Endodermal cell (in vitro differentiated cells): Measurements from ENCODE around the gene ICA1. TPM values are rescaled to one million over a fixed set of nuclear protein-coding genes. Genes with fewer than 3 reads are reported as not detected.

Experiments used
- DNase-seq: peaks from one replicate; pipeline ENCODE4 v3.0.0-alpha.2; 2017
- H3K27ac ChIP-seq: 2 replicates; pipeline ENCODE4 v1.5.1; 2013; ENCODE audit warnings: mild to moderate bottlenecking, low read depth, low read length, moderate library complexity
- H3K27me3 ChIP-seq: 2 replicates; pipeline ENCODE4 v1.6.1; 2013; ENCODE audit warnings: mild to moderate bottlenecking, low read length, moderate library complexity; ENCODE audit not compliant: insufficient read depth, control insufficient read depth, poor library complexity, severe bottlenecking
- H3K36me3 ChIP-seq: 2 replicates; pipeline ENCODE4 v1.7.0; 2013; ENCODE audit warnings: mild to moderate bottlenecking, low read length, moderate library complexity; ENCODE audit not compliant: control insufficient read depth, insufficient read depth
- H3K4me1 ChIP-seq: one replicate; pipeline ENCODE4 v1.7.0; 2013; ENCODE audit warnings: low read length; ENCODE audit not compliant: control insufficient read depth, insufficient read depth
- H3K4me3 ChIP-seq: 2 replicates; pipeline ENCODE4 v1.5.1; 2013; ENCODE audit warnings: mild to moderate bottlenecking, low read length, moderate library complexity
- H3K9ac ChIP-seq: 2 replicates; pipeline ENCODE4 v1.6.1; 2013; ENCODE audit warnings: mild to moderate bottlenecking, low read length, moderate library complexity; ENCODE audit not compliant: poor library complexity, severe bottlenecking; ENCODE audit errors: extremely low read depth
- H3K9me3 ChIP-seq: 2 replicates; pipeline ENCODE4 v1.6.1; 2013; ENCODE audit warnings: mild to moderate bottlenecking, low read length, moderate library complexity; ENCODE audit not compliant: control insufficient read depth
- H3K27ac Mint-ChIP-seq: 2 replicates; pipeline ENCODE4 v1.8.0; 2020; ENCODE audit warnings: mixed read lengths
- H3K27me3 Mint-ChIP-seq: 2 replicates; pipeline ENCODE4 v1.8.0; 2021; ENCODE audit warnings: mild to moderate bottlenecking, mixed read lengths; ENCODE audit not compliant: insufficient read depth
- H3K36me3 Mint-ChIP-seq: 2 replicates; pipeline ENCODE4 v1.8.0; 2020; ENCODE audit warnings: low read depth, mixed read lengths
- H3K4me1 Mint-ChIP-seq: 2 replicates; pipeline ENCODE4 v1.8.0; 2020; ENCODE audit warnings: mixed read lengths
- H3K4me3 Mint-ChIP-seq: 2 replicates; pipeline ENCODE4 v1.8.0; 2020; ENCODE audit warnings: mild to moderate bottlenecking, moderate library complexity, mixed read lengths
- H3K9me3 Mint-ChIP-seq: 2 replicates; pipeline ENCODE4 v1.8.0; 2020; ENCODE audit warnings: mild to moderate bottlenecking, mixed read lengths
- CTCF ChIP-seq: fragments of 200-600 bp; sonication (generic); conservative IDR thresholded peaks from 2 replicates; pipeline ENCODE4 v1.5.0; 2021; ENCODE audit warnings: antibody characterized with exemption, mild to moderate bottlenecking
- WGBS, 2 experiments: methylation state at CpG; one replicate each; pipeline versions ENCODE4 v1.1.5 to v1.1.7; 2013; ENCODE audit warnings: missing lambda C conversion rate in 2 of 2, mixed read lengths in 1 of 2; ENCODE audit not compliant: insufficient coverage in 1 of 2, insufficient read length in 1 of 2; 5-methylcytosine and 5-hydroxymethylcytosine counted together
- total RNA-seq, 2 donors: library from RNA; stranded (reverse); fragmentation: NEBNext Ultra II Directional in 1 of 2; extraction: Animal tissue kit (Norgen Biotek cat#: 25700) in 1 of 2; gene quantifications; 2 replicates in 1 of 2; 3 replicates in 1 of 2; pipeline ENCODE4 v1.2.1, GENCODE V29; 2021

The ICA1 gene
- total RNA-seq, 2 donors from 2014 or later = 25.0 to 50.2 TPM

- DNase-seq = no peak
- WGBS, 2 experiments = 92% methylated on average over 4 to 7 of the region's 7 CpGs
- Mint-ChIP-seq H3K9me3 (peaks cover 2% of the 10 kb centered on the region), H3K27ac (no peak overlapping the region), H3K27me3 (no peaks in the 10 kb centered on the region), H3K36me3 (peaks cover 5% of the 10 kb centered on the region), H3K4me1 (peaks cover 7% of the 10 kb centered on the region), H3K4me3 (no peak overlapping the region)
- no peaks in the 10 kb centered on the region for H3K9me3 ChIP-seq
- no peak for TF ChIP-seq CTCF
- no peaks in the 10 kb centered on the region for H3K36me3 ChIP-seq
- H3K4me1 ChIP-seq = no peaks in the 10 kb centered on the region
- H3K4me3 ChIP-seq = no peak overlapping the region
- no peaks in the 10 kb centered on the region for H3K27me3 ChIP-seq
- no peak overlapping the region for H3K9ac ChIP-seq
- H3K27ac ChIP-seq = no peak overlapping the region
These were observed 110.7 kb downstream of the ICA1 start for GRCh38 chr7:8151161-8151725.

DNA sequence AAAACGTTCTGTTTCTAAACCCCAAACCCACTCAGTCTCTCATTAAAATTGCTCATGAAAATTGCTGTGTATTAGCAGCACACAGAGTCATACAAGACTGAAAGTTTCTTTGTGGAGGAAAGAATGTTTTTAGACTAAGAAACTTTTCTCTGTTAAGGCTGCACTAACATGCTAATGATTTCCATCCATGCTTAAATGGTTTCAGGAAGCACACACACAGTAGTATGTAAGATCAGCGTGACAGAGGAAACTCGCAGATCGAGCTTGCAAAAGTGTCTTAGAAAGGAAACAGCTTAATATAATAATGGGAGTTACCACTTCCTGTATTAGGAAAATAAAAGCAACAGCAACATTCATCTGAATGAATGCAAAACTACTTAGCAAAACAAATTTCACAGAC lies 112.7 kb downstream of the ICA1 start:
- no peak overlapping the region for H3K4me3 ChIP-seq
- no peak overlapping the region for H3K4me3 Mint-ChIP-seq
- H3K4me1 ChIP-seq = no peaks in the 10 kb centered on the region
- no peaks in the 10 kb centered on the region for H3K36me3 ChIP-seq
- H3K9me3 ChIP-seq = no peaks in the 10 kb centered on the region
- no peak for DNase-seq
- no peak for TF ChIP-seq CTCF
- peaks cover 2% of the 10 kb centered on the region for H3K36me3 Mint-ChIP-seq
- no peak overlapping the region for H3K27ac Mint-ChIP-seq
- peaks cover 10% of the 10 kb centered on the region for H3K4me1 Mint-ChIP-seq
- H3K27me3 Mint-ChIP-seq = no peaks in the 10 kb centered on the region
- H3K9me3 Mint-ChIP-seq = peaks cover 2% of the 10 kb centered on the region
- H3K9ac ChIP-seq = no peak overlapping the region
- no peak overlapping the region for H3K27ac ChIP-seq
- WGBS, 2 experiments = 77 to 100% methylated on average over 2 to 4 of the region's 4 CpGs
- H3K27me3 ChIP-seq = no peaks in the 10 kb centered on the region

DNA sequence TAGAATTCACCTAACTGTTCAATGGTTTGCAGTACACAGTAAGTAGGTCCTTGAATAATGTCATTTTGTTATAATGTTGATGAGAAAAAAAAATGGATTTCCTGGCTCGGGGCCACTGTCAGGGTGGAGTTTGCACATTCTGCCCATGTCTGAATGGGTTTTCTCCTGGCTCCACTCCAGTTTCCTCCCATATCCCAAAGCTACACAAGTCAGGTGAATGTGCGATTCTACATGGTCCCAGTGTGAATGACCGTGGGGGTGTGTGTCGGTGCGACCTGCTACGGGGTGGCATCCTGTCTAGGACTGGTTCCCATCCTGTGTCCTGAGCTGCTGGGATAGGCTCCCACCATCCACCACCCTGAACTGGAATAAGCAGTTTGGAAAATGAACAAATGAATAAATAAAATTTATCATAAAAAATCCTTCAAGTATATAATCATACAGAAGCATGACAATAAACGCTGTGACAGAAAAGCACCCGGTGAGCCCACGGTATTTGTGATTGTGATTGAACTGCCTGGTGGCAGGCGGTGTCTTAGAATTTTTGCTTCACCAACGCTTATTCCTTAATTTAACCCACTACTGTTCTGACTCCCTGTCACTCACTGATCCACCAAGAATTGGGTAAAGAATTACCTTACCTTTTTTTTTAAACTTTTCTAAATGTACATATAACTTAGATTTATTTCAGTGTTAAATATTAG lies 114.1 kb downstream of the ICA1 start:
- no peaks in the 10 kb centered on the region for H3K27me3 Mint-ChIP-seq
- Histone ChIP-seq H3K27ac (no peak overlapping the region), H3K36me3 (no peaks in the 10 kb centered on the region), H3K4me1 (no peaks in the 10 kb centered on the region), H3K27me3 (no peaks in the 10 kb centered on the region), H3K9ac (no peak overlapping the region), H3K9me3 (no peaks in the 10 kb centered on the region), H3K4me3 (no peak overlapping the region)
- H3K36me3 Mint-ChIP-seq = no peaks in the 10 kb centered on the region
- H3K27ac Mint-ChIP-seq = no peak overlapping the region
- 95 to 96% methylated on average over 5 to 11 of the region's 11 CpGs for WGBS, 2 experiments
- H3K4me3 Mint-ChIP-seq = no peak overlapping the region
- no peak for DNase-seq
- H3K9me3 Mint-ChIP-seq = peaks cover under 1% of the 10 kb centered on the region
- TF ChIP-seq CTCF = no peak
- peaks cover 13% of the 10 kb centered on the region for H3K4me1 Mint-ChIP-seq
